ENCODE results near the gene IQCE. TPM values are rescaled to one million over a fixed set of nuclear protein-coding genes. Genes with fewer than 3 reads are reported as not detected.

IQCE gene
- total RNA-seq, 1 experiment from 2014 or later = 35.8 TPM

GRCh38 chr7:2539031-2539911 lies 19.5 kb upstream of the IQCE start:
- TF ChIP-seq, protein P1, sequence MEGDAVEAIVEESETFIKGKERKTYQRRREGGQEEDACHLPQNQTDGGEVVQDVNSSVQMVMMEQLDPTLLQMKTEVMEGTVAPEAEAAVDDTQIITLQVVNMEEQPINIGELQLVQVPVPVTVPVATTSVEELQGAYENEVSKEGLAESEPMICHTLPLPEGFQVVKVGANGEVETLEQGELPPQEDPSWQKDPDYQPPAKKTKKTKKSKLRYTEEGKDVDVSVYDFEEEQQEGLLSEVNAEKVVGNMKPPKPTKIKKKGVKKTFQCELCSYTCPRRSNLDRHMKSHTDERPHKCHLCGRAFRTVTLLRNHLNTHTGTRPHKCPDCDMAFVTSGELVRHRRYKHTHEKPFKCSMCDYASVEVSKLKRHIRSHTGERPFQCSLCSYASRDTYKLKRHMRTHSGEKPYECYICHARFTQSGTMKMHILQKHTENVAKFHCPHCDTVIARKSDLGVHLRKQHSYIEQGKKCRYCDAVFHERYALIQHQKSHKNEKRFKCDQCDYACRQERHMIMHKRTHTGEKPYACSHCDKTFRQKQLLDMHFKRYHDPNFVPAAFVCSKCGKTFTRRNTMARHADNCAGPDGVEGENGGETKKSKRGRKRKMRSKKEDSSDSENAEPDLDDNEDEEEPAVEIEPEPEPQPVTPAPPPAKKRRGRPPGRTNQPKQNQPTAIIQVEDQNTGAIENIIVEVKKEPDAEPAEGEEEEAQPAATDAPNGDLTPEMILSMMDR (conservative IDR thresholded peaks at IDR 0.05) = no peak
- no peak for TF ChIP-seq EZH2 (IDR thresholded peaks at IDR 0.05; ENCODE audit: low read depth)
- no peaks in the 10 kb centered on the region for H3K79me2 ChIP-seq (ENCODE audit: low read depth)
- no peak for DNase-seq
- H2AFZ ChIP-seq = no peak overlapping the region
- H4K20me1 ChIP-seq (ENCODE audit: insufficient read depth) = no peaks in the 10 kb centered on the region
- no peaks in the 10 kb centered on the region for H3K9me3 ChIP-seq (ENCODE audit: insufficient read depth, low read depth)
- H3K4me2 ChIP-seq = no peak overlapping the region
- no peaks in the 10 kb centered on the region for H3K4me1 ChIP-seq (replicated peaks; ENCODE audit: insufficient read depth)
- ChIA-PET POLR2A (ENCODE audit: unreplicated experiment) (interaction anchor here (0.6 kb wide), 1 partner anchor 60 kb away, joined by 6 read pairs; no protein-coding TSS in a partner anchor), CTCF (no interaction called here)
- peaks cover 6% of the 10 kb centered on the region; the same call in 1 of the 2 replicates for H3F3A ChIP-seq (ENCODE audit: insufficient read depth, low read depth)
- no peak overlapping the region for H3K27ac ChIP-seq
- no peaks in the 10 kb centered on the region for H3K9me2 ChIP-seq (ENCODE audit: insufficient read depth)
- H3K27me3 ChIP-seq (ENCODE audit: insufficient read depth, low read depth) = no peaks in the 10 kb centered on the region
- intact Hi-C loops (cut with micrococcal nuclease; ENCODE audit: unreplicated experiment) = no loop called here
- H3K36me3 ChIP-seq (ENCODE audit: low read depth) = peaks cover 11% of the 10 kb centered on the region; the same call in 1 of the 2 replicates
- no TSS peak for BruUV-seq (replicated peaks)
- H3K4me3 ChIP-seq = no peak overlapping the region

GRCh38 chr7:2540133-2540532 lies 18.6 kb upstream of the IQCE start:
- no peak for TF ChIP-seq EZH2 (IDR thresholded peaks at IDR 0.05; ENCODE audit: low read depth)
- TF ChIP-seq, protein P1 (conservative IDR thresholded peaks at IDR 0.05) = no peak
- no peaks in the 10 kb centered on the region for H3K79me2 ChIP-seq (ENCODE audit: low read depth)
- CTCF ChIA-PET = no interaction called here
- H3K4me2 ChIP-seq = no peak overlapping the region
- peaks cover 6% of the 10 kb centered on the region; the same call in 1 of the 2 replicates for H3F3A ChIP-seq (ENCODE audit: insufficient read depth, low read depth)
- H3K27ac ChIP-seq = no peak overlapping the region
- H2AFZ ChIP-seq = no peak overlapping the region
- no TSS peak for BruUV-seq (replicated peaks)
- no peaks in the 10 kb centered on the region for H3K9me3 ChIP-seq (ENCODE audit: insufficient read depth, low read depth)
- POLR2A ChIA-PET (ENCODE audit: unreplicated experiment) = no interaction called here
- H3K27me3 ChIP-seq (ENCODE audit: insufficient read depth, low read depth) = no peaks in the 10 kb centered on the region
- no peaks in the 10 kb centered on the region for H3K9me2 ChIP-seq (ENCODE audit: insufficient read depth)
- H3K4me3 ChIP-seq = no peak overlapping the region
- H4K20me1 ChIP-seq (ENCODE audit: insufficient read depth) = no peaks in the 10 kb centered on the region
- intact Hi-C loops (cut with micrococcal nuclease; ENCODE audit: unreplicated experiment) = loop anchor here (10.0 kb wide), 1 partner anchor 1695 kb away; no protein-coding TSS in a partner anchor
- H3K4me1 ChIP-seq (replicated peaks; ENCODE audit: insufficient read depth) = no peaks in the 10 kb centered on the region
- peaks cover 11% of the 10 kb centered on the region; the same call in 1 of the 2 replicates for H3K36me3 ChIP-seq (ENCODE audit: low read depth)
- no peak for DNase-seq

GRCh38 chr7:2540641-2541051 lies 18.1 kb upstream of the IQCE start:
- H2AFZ ChIP-seq = no peak overlapping the region
- BruUV-seq (replicated peaks) = no TSS peak
- H3K4me2 ChIP-seq = no peak overlapping the region
- POLR2A ChIA-PET (ENCODE audit: unreplicated experiment) = interaction anchor here (0.8 kb wide), 1 partner anchor 1074 kb away, joined by 4 read pairs; no protein-coding TSS in a partner anchor
- no peaks in the 10 kb centered on the region for H3K9me2 ChIP-seq (ENCODE audit: insufficient read depth)
- peaks cover 11% of the 10 kb centered on the region; the same call in 1 of the 2 replicates for H3K36me3 ChIP-seq (ENCODE audit: low read depth)
- H3K27ac ChIP-seq = no peak overlapping the region
- no peaks in the 10 kb centered on the region for H3K4me1 ChIP-seq (replicated peaks; ENCODE audit: insufficient read depth)
- H4K20me1 ChIP-seq (ENCODE audit: insufficient read depth) = no peaks in the 10 kb centered on the region
- no peak for TF ChIP-seq EZH2 (IDR thresholded peaks at IDR 0.05; ENCODE audit: low read depth)
- TF ChIP-seq, protein P1 (conservative IDR thresholded peaks at IDR 0.05) = no peak
- intact Hi-C loops (cut with micrococcal nuclease; ENCODE audit: unreplicated experiment) = loop anchor here (10.0 kb wide), 1 partner anchor 1696 kb away; no protein-coding TSS in a partner anchor
- H3K4me3 ChIP-seq = no peak overlapping the region
- H3K27me3 ChIP-seq (ENCODE audit: insufficient read depth, low read depth) = no peaks in the 10 kb centered on the region
- CTCF ChIA-PET = no interaction called here
- peaks cover 2% of the 10 kb centered on the region; the same call in 1 of the 2 replicates for H3F3A ChIP-seq (ENCODE audit: insufficient read depth, low read depth)
- no peaks in the 10 kb centered on the region for H3K9me3 ChIP-seq (ENCODE audit: insufficient read depth, low read depth)
- no peak for DNase-seq
- no peaks in the 10 kb centered on the region for H3K79me2 ChIP-seq (ENCODE audit: low read depth)

All from PC-9 (cell line).